ENCODE measurements around the gene L3HYPDH. TPM values are rescaled to one million over a fixed set of nuclear protein-coding genes. Genes with fewer than 3 reads are reported as not detected.

The L3HYPDH gene
- total RNA-seq, 1 donor from 2014 or later, result 9.1 TPM

- peak overlapping the region; percentile 7 for H3K27ac ChIP-seq (replicated peaks)
These were observed 4.0 kb downstream of the L3HYPDH start for GRCh38 chr14:59480166-59480565.

GRCh38 chr14:59478540-59478939, 5.7 kb downstream of the L3HYPDH start:
- no peak for TF ChIP-seq CTCF (IDR thresholded peaks at IDR 0.05; ENCODE audit: borderline replicate concordance)
- DNase-seq, result no peak
- Histone ChIP-seq H3K9me3 (replicated peaks) (no peaks in the 10 kb centered on the region), H3K27me3 (ENCODE audit: low read depth) (no peaks in the 10 kb centered on the region), H3K4me3 (no peak overlapping the region), H3K27ac (replicated peaks) (no peak overlapping the region), H3K4me1 (peaks cover 58% of the 10 kb centered on the region), H3K36me3 (peaks cover 39% of the 10 kb centered on the region)
- intact Hi-C loops (cut with micrococcal nuclease), result no loop called here

More at GRCh38 chr14:59480166-59480565, 4.0 kb downstream of the L3HYPDH start:
- TF ChIP-seq CTCF (IDR thresholded peaks at IDR 0.05; ENCODE audit: borderline replicate concordance), result no peak
- no peaks in the 10 kb centered on the region for H3K27me3 ChIP-seq (ENCODE audit: low read depth)
- peaks cover 24% of the 10 kb centered on the region for H3K36me3 ChIP-seq
- intact Hi-C loops (cut with micrococcal nuclease), result no loop called here
- H3K4me3 ChIP-seq, result no peak overlapping the region
- no peaks in the 10 kb centered on the region for H3K9me3 ChIP-seq (replicated peaks)
- DNase-seq, result no peak
- peaks cover 62% of the 10 kb centered on the region for H3K4me1 ChIP-seq

- H3K4me1 ChIP-seq, result peaks cover 31% of the 10 kb centered on the region
- no peak overlapping the region for H3K4me3 ChIP-seq
- intact Hi-C loops (cut with micrococcal nuclease), result no loop called here
- no peaks in the 10 kb centered on the region for H3K27me3 ChIP-seq (ENCODE audit: low read depth)
- TF ChIP-seq CTCF (IDR thresholded peaks at IDR 0.05; ENCODE audit: borderline replicate concordance), result no peak
- H3K27ac ChIP-seq (replicated peaks), result no peak overlapping the region
- H3K9me3 ChIP-seq (replicated peaks), result no peaks in the 10 kb centered on the region
- peaks cover 64% of the 10 kb centered on the region for H3K36me3 ChIP-seq
- no peak for DNase-seq
These were observed 8.5 kb downstream of the L3HYPDH start for GRCh38 chr14:59475709-59476108.

DNA sequence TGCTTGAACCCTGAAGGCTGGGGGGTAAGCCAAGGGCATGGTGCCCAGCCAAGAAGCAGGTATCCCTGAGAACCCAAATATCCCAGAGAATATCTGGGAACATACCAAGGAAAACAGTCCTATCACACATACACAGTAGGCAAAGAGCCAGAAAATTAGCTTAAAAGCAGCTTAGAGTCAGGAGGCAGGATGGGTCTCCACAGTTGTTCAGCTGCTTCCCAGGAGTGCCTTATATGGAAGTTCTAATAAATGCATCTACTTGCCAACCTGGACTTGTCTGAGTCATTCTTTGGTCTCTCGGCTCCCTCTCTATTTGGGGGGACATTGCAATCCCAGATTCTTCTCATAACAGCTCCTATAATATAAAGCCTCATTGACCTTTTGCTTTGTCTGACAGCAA, 10.0 kb downstream of the L3HYPDH start:
- Histone ChIP-seq H3K9me3 (replicated peaks) (no peaks in the 10 kb centered on the region), H3K27me3 (ENCODE audit: low read depth) (no peaks in the 10 kb centered on the region), H3K4me3 (no peak overlapping the region), H3K27ac (replicated peaks) (no peak overlapping the region), H3K36me3 (peaks cover 72% of the 10 kb centered on the region), H3K4me1 (peaks cover 23% of the 10 kb centered on the region)
- no peak for DNase-seq
- intact Hi-C loops (cut with micrococcal nuclease), result no loop called here
- no peak for TF ChIP-seq CTCF (IDR thresholded peaks at IDR 0.05; ENCODE audit: borderline replicate concordance)

- intact Hi-C loops (cut with micrococcal nuclease), result no loop called here
- no peak for TF ChIP-seq CTCF (IDR thresholded peaks at IDR 0.05; ENCODE audit: borderline replicate concordance)
- Histone ChIP-seq H3K36me3 (peaks cover 15% of the 10 kb centered on the region), H3K4me1 (peaks cover 20% of the 10 kb centered on the region), H3K4me3 (peak within 1 kb of the TSS; percentile 80), H3K9me3 (replicated peaks) (no peaks in the 10 kb centered on the region), H3K27ac (replicated peaks) (peak within 1 kb of the TSS; percentile 71), H3K27me3 (ENCODE audit: low read depth) (no peaks in the 10 kb centered on the region)
- no peak for DNase-seq
These were observed 18.7 kb downstream of the L3HYPDH start, which contains the start of gene GPR135 for GRCh38 chr14:59465316-59466135. TSS of gene GPR135 (minus strand) at chr14:59465380. CDS start at chr14:59465226, 154 bp downstream.

Data from left ventricle myocardium inferior (tissue), 1 donor.